Measurements from ENCODE around the gene RGS1.

RGS1 gene

GRCh38 chr1:192575499-192576189 is at the start of gene RGS1:
RGS1 (plus strand) TSS chr1:192575773; CDS start chr1:192575793, 20 bp downstream.
- DNase-seq, result peak; percentile 59

GRCh38 chr1:192527111-192527795 is 48.3 kb upstream of the RGS1 start:
- no peak for DNase-seq

GRCh38 chr1:192527950-192528349 is 47.6 kb upstream of the RGS1 start:
- no peak for DNase-seq

- no peak for DNase-seq
These were observed 46.4 kb upstream of the RGS1 start for GRCh38 chr1:192529031-192529755.

- no peak for DNase-seq
These were observed 45.8 kb upstream of the RGS1 start for GRCh38 chr1:192529811-192530210.

- no peak for DNase-seq
These were observed 45.3 kb upstream of the RGS1 start for GRCh38 chr1:192530254-192530653.

- DNase-seq, result peak; percentile 91
These were observed 44.4 kb upstream of the RGS1 start for GRCh38 chr1:192531037-192531703.

GRCh38 chr1:192534666-192535065 is 40.9 kb upstream of the RGS1 start:
- DNase-seq, result no peak

GRCh38 chr1:192535916-192536664 is 39.5 kb upstream of the RGS1 start:
- DNase-seq, result no peak

GRCh38 chr1:192538407-192539296 is 36.9 kb upstream of the RGS1 start:
- DNase-seq, result no peak

GRCh38 chr1:192539297-192540092 is 36.1 kb upstream of the RGS1 start:
- peak; percentile 76 for DNase-seq

- DNase-seq, result no peak
These were observed 32.1 kb upstream of the RGS1 start for GRCh38 chr1:192543445-192543844.

GRCh38 chr1:192545896-192546521 is 29.6 kb upstream of the RGS1 start:
- no peak for DNase-seq

- no peak for DNase-seq
These were observed 28.9 kb upstream of the RGS1 start for GRCh38 chr1:192546596-192547190.

GRCh38 chr1:192547501-192547900 is 28.1 kb upstream of the RGS1 start:
- DNase-seq, result no peak

GRCh38 chr1:192549937-192550336 is 25.6 kb upstream of the RGS1 start:
- no peak for DNase-seq

- DNase-seq, result no peak
These were observed 24.5 kb upstream of the RGS1 start for GRCh38 chr1:192550922-192551534.

GRCh38 chr1:192552760-192553191 is 22.8 kb upstream of the RGS1 start:
- DNase-seq, result no peak

- DNase-seq, result no peak
These were observed 21.8 kb upstream of the RGS1 start for GRCh38 chr1:192553741-192554140.

Measured in islet precursor cell (in vitro differentiated cells).